Neutrophil (primary cell): ENCODE data around the gene RNF144A.

ENCODE experiments used
- H3K27ac ChIP-seq: fragments of 200-600 bp; sonication (generic); 2 replicates; pipeline ENCODE4 v1.5.1; 2016; ENCODE audit warnings: mild to moderate bottlenecking, moderate library complexity
- H3K27me3 ChIP-seq: fragments of 200-600 bp; sonication (generic); 2 replicates; pipeline ENCODE4 v1.6.0; 2016; ENCODE audit warnings: mild to moderate bottlenecking
- H3K36me3 ChIP-seq: fragments of 200-600 bp; sonication (generic); 2 replicates; pipeline ENCODE4 v1.5.1; 2017
- H3K4me1 ChIP-seq, 2 experiments: fragments of 200-600 bp in 1 of 2; sonication (generic) in 1 of 2; 1 replicate in 1 of 2; 2 replicates in 1 of 2; pipeline versions ENCODE4 v1.5.1 to v1.6.1; 2013 to 2016; ENCODE audit warnings: low read depth in 1 of 2, low read length in 1 of 2, mild to moderate bottlenecking in 1 of 2, moderate library complexity in 1 of 2; ENCODE audit not compliant: control insufficient read depth in 1 of 2, insufficient read depth in 1 of 2
- H3K4me3 ChIP-seq, 2 experiments: fragments of 200-600 bp in 1 of 2; sonication (generic) in 1 of 2; 1 replicate in 1 of 2; 2 replicates in 1 of 2; pipeline ENCODE4 v1.5.1; 2013 to 2016; ENCODE audit warnings: low read depth in 1 of 2, low read length in 1 of 2, mild to moderate bottlenecking in 1 of 2, moderate library complexity in 1 of 2
- H3K9me3 ChIP-seq: fragments of 200-600 bp; sonication (generic); 2 replicates; pipeline ENCODE4 v1.5.1; 2016
- CTCF ChIP-seq: fragments of 200-600 bp; sonication (generic); IDR thresholded peaks from 2 replicates; pipeline ENCODE4 v1.5.1; 2016; ENCODE audit warnings: antibody characterized with exemption

RNF144A gene

GRCh38 chr2:7060631-7061449 lies 143.6 kb downstream of the RNF144A start:
- Histone ChIP-seq H3K27me3 (no peaks in the 10 kb centered on the region), H3K36me3 (no peaks in the 10 kb centered on the region), H3K4me1 (peaks cover 10 to 20% of the 10 kb centered on the region in 2 experiments), H3K4me3 (no peak overlapping the region), H3K9me3 (no peaks in the 10 kb centered on the region), H3K27ac (no peak overlapping the region)
- no peak for TF ChIP-seq CTCF

- TF ChIP-seq CTCF, result no peak
- no peaks in the 10 kb centered on the region for H3K9me3 ChIP-seq
- no peaks in the 10 kb centered on the region for H3K27me3 ChIP-seq
- H3K36me3 ChIP-seq, result no peaks in the 10 kb centered on the region
- H3K27ac ChIP-seq, result no peak overlapping the region
- H3K4me1 ChIP-seq, result peaks cover 10 to 20% of the 10 kb centered on the region in 2 experiments
- no peak overlapping the region for H3K4me3 ChIP-seq
These were observed 144.2 kb downstream of the RNF144A start for GRCh38 chr2:7061450-7061789.

GRCh38 chr2:7061921-7062320 lies 144.7 kb downstream of the RNF144A start:
- peaks cover 10 to 20% of the 10 kb centered on the region in 2 experiments for H3K4me1 ChIP-seq
- H3K36me3 ChIP-seq, result no peaks in the 10 kb centered on the region
- no peak overlapping the region for H3K27ac ChIP-seq
- H3K9me3 ChIP-seq, result no peaks in the 10 kb centered on the region
- H3K27me3 ChIP-seq, result no peaks in the 10 kb centered on the region
- no peak for TF ChIP-seq CTCF
- no peak overlapping the region for H3K4me3 ChIP-seq

GRCh38 chr2:7063789-7064188 lies 146.6 kb downstream of the RNF144A start:
- no peaks in the 10 kb centered on the region for H3K9me3 ChIP-seq
- TF ChIP-seq CTCF, result no peak
- H3K27me3 ChIP-seq, result no peaks in the 10 kb centered on the region
- no peak overlapping the region for H3K27ac ChIP-seq
- H3K36me3 ChIP-seq, result no peaks in the 10 kb centered on the region
- H3K4me3 ChIP-seq, result no peak overlapping the region
- H3K4me1 ChIP-seq, result peaks cover 0 to 2% of the 10 kb centered on the region in 2 experiments

- H3K27me3 ChIP-seq, result no peaks in the 10 kb centered on the region
- no peaks in the 10 kb centered on the region for H3K36me3 ChIP-seq
- H3K27ac ChIP-seq, result no peak overlapping the region
- H3K9me3 ChIP-seq, result no peaks in the 10 kb centered on the region
- H3K4me1 ChIP-seq, result peaks cover 17 to 22% of the 10 kb centered on the region in 2 experiments
- no peak overlapping the region for H3K4me3 ChIP-seq
- no peak for TF ChIP-seq CTCF
These were observed 151.2 kb downstream of the RNF144A start for GRCh38 chr2:7068457-7068856.
